OCI-LY3 (cell line): ENCODE measurements around the gene TIMM21.

Experiments
- H2AFZ ChIP-seq: fragments of 200-600, 300-600 bp; shearing (Covaris generic); 2 replicates; pipeline ENCODE4 v1.6.0; 2014; ENCODE audit warnings: antibody characterized with exemption, low read depth, low read length
- H3K27ac ChIP-seq: fragments of 200-600, 300-600 bp; sonication (generic); 2 replicates; pipeline ENCODE4 v1.5.1; 2014; ENCODE audit warnings: mild to moderate bottlenecking, low read length, moderate library complexity, mixed read lengths
- H3K27me3 ChIP-seq: fragments of 200-600, 300-600 bp; sonication (generic); 2 replicates; pipeline ENCODE4 v1.6.1; 2014; ENCODE audit warnings: low read depth, low read length, mixed read lengths
- H3K36me3 ChIP-seq: fragments of 200-600, 300-600 bp; sonication (generic); replicated peaks from 2 replicates; pipeline ENCODE3; 2014; ENCODE audit warnings: low read depth, low read length, mixed read lengths
- H3K4me1 ChIP-seq: fragments of 300-600, 200-600 bp; sonication (generic); 2 replicates; pipeline ENCODE4 v1.6.1; 2014; ENCODE audit warnings: low read length, mixed read lengths
- H3K4me2 ChIP-seq: fragments of 200-600, 300-600 bp; sonication (generic); 2 replicates; pipeline ENCODE4 v1.6.1; 2014; ENCODE audit warnings: low read length, mixed read lengths
- H3K4me3 ChIP-seq: fragments of 300-600, 200-600 bp; sonication (generic); 2 replicates; pipeline ENCODE4 v1.5.1; 2014; ENCODE audit warnings: antibody characterized with exemption, mild to moderate bottlenecking, low read length, moderate library complexity
- H3K79me2 ChIP-seq: fragments of 300-600, 200-600 bp; shearing (Covaris generic); 2 replicates; pipeline ENCODE4 v1.6.1; 2014; ENCODE audit warnings: mild to moderate bottlenecking, low read length, mixed read lengths
- H3K9ac ChIP-seq: fragments of 300-600, 200-600 bp; shearing (Covaris generic); 2 replicates; pipeline ENCODE4 v1.6.0; 2014; ENCODE audit warnings: mild to moderate bottlenecking, low read length, moderate library complexity
- H3K9me3 ChIP-seq: fragments of 200-600, 300-600 bp; shearing (Covaris generic); 2 replicates; pipeline ENCODE4 v1.6.1; 2014; ENCODE audit warnings: low read length, mixed read lengths; ENCODE audit not compliant: insufficient read depth
- H4K20me1 ChIP-seq: fragments of 200-600, 300-600 bp; sonication (generic); 2 replicates; pipeline ENCODE4 v1.6.1; 2016; ENCODE audit warnings: low read length, mixed read lengths; ENCODE audit not compliant: insufficient read depth
- EZH2phosphoT487 ChIP-seq: fragments of 200-600 bp; shearing (Covaris generic); IDR thresholded peaks from 2 replicates; pipeline ENCODE4 v1.6.1; 2018; ENCODE audit warnings: antibody characterized with exemption, mixed run types, low read depth
- TF ChIP-seq, protein P1 (sequence below): fragments of 200-600, 300-600 bp; sonication (generic); IDR thresholded peaks from 2 replicates; pipeline ENCODE4 v1.5.1; 2014; ENCODE audit warnings: antibody characterized with exemption, low read length, low read depth

Gene TIMM21

DNA sequence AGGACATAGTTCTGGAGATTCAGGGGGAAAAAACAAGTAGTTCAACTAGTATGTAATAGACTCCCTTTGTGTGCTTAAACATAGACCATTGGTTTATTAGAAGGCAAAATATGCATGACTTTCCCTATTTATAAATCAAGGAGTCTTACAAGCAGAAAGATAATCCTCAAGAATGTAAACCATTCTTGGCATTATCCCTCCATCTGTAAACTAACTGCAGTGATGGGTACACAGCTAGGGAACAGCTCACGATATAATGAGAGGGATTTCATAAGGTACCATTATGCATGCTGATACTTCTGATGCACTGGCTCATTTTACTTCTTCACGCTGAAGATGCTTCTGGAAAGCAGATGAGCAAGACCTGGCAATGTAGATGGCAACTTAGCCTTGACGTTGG is 1.6 kb upstream of the TIMM21 start:
- Histone ChIP-seq H3K79me2 (peaks cover 34% of the 10 kb centered on the region), H3K27me3 (no peaks in the 10 kb centered on the region), H2AFZ (peak overlapping the region; percentile 86), H3K36me3 (peaks cover 14% of the 10 kb centered on the region), H3K4me1 (peaks cover 14% of the 10 kb centered on the region), H4K20me1 (peaks cover 6% of the 10 kb centered on the region; the same call in 1 of the 2 replicates), H3K4me2 (peak overlapping the region; percentile 76), H3K9ac (peak overlapping the region; percentile 96), H3K27ac (no peak overlapping the region), H3K4me3 (peak overlapping the region; percentile 79), H3K9me3 (no peaks in the 10 kb centered on the region)
- TF ChIP-seq EZH2phosphoT487 = no peak
- TF ChIP-seq, protein P1, sequence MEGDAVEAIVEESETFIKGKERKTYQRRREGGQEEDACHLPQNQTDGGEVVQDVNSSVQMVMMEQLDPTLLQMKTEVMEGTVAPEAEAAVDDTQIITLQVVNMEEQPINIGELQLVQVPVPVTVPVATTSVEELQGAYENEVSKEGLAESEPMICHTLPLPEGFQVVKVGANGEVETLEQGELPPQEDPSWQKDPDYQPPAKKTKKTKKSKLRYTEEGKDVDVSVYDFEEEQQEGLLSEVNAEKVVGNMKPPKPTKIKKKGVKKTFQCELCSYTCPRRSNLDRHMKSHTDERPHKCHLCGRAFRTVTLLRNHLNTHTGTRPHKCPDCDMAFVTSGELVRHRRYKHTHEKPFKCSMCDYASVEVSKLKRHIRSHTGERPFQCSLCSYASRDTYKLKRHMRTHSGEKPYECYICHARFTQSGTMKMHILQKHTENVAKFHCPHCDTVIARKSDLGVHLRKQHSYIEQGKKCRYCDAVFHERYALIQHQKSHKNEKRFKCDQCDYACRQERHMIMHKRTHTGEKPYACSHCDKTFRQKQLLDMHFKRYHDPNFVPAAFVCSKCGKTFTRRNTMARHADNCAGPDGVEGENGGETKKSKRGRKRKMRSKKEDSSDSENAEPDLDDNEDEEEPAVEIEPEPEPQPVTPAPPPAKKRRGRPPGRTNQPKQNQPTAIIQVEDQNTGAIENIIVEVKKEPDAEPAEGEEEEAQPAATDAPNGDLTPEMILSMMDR = no peak

DNA sequence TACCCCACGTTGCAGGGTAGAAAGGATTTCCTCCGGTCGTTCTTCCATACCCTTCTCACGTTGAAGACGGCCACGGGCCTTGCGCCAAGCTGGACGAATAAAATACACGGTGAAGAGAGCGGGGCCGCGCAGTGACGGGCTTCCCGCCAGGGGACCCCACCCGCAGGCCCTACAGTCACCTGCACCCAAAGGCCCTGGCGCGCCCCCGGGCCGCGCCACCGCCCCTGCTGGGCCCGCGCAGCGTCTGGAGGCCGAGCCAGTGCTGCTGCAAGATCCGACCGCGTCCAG is 888 bp upstream of the TIMM21 start:
- peak overlapping the region; percentile 76 for H3K4me2 ChIP-seq
- no peaks in the 10 kb centered on the region for H3K27me3 ChIP-seq
- H3K4me3 ChIP-seq = peak overlapping the region; percentile 79
- peak overlapping the region; percentile 86 for H3K27ac ChIP-seq
- peak overlapping the region; percentile 86 for H2AFZ ChIP-seq
- H4K20me1 ChIP-seq = peaks cover 6% of the 10 kb centered on the region
- H3K79me2 ChIP-seq = peaks cover 41% of the 10 kb centered on the region
- H3K4me1 ChIP-seq = peaks cover 14% of the 10 kb centered on the region
- H3K9ac ChIP-seq = peak overlapping the region; percentile 96
- peaks cover 14% of the 10 kb centered on the region for H3K36me3 ChIP-seq
- H3K9me3 ChIP-seq = no peaks in the 10 kb centered on the region
- TF ChIP-seq, protein P1 = no peak; the same call in 1 of the 2 replicates
- no peak for TF ChIP-seq EZH2phosphoT487

DNA sequence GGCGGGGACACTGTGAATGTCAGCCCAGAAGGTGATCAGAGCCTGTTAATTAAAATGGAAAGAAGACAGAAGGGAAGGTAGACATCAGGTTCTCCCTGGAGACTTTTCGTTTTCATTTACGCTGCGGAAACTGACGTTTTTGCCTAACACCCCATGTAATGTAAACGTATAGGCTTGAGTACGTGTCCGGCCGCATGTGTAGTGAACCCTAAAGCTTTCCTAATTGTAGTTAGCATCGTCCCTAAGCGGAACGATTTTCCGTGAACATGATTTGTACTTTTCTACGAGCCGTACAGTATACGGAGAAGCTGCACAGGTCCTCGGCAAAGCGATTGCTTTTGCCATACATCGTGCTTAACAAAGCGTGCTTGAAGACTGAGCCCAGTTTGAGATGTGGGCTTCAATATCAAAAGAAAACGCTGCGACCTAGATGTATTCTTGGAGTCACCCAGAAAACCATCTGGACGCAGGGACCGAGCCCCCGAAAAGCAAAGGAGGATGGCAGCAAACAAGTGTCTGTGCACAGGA is 284 bp downstream of the TIMM21 start:
- TF ChIP-seq, protein P1 = no peak
- no peak for TF ChIP-seq EZH2phosphoT487
- peaks cover 52% of the 10 kb centered on the region for H3K79me2 ChIP-seq
- peak overlapping the region; percentile 75 for H3K4me2 ChIP-seq
- peak overlapping the region; percentile 68 for H2AFZ ChIP-seq
- peak overlapping the region; percentile 79 for H3K4me3 ChIP-seq
- peak overlapping the region; percentile 83 for H3K9ac ChIP-seq
- peaks cover 11% of the 10 kb centered on the region for H4K20me1 ChIP-seq
- H3K27me3 ChIP-seq = no peaks in the 10 kb centered on the region
- H3K27ac ChIP-seq = peak overlapping the region; percentile 43
- H3K36me3 ChIP-seq = peaks cover 14% of the 10 kb centered on the region
- H3K9me3 ChIP-seq = no peaks in the 10 kb centered on the region
- H3K4me1 ChIP-seq = peaks cover 14% of the 10 kb centered on the region

DNA sequence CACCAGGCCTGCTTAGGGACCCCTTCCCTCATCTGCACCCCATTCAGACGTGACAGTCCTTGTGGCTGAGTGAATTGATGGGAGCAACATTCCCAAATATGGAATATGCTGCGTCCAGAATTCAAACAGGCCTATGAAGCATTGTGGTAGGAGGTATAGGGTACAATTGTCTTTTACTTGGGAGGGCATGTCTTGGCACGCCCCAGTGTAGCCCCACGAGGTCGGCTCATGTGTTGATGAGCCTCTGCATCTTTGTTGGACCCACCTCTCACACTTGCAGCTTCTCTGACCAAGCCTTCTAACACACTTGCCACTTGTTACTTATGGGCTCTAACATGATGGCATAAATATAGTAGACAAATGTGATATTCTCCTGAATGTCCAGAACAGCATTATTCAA is 1.6 kb downstream of the TIMM21 start:
- Histone ChIP-seq H3K4me1 (peaks cover 14% of the 10 kb centered on the region), H3K4me3 (peak overlapping the region; percentile 79), H3K9ac (no peak overlapping the region; the same call in 1 of the 2 replicates), H3K36me3 (peaks cover 19% of the 10 kb centered on the region), H3K27ac (no peak overlapping the region), H3K4me2 (peak overlapping the region; percentile 75), H3K79me2 (peaks cover 65% of the 10 kb centered on the region), H2AFZ (no peak overlapping the region), H4K20me1 (peaks cover 14% of the 10 kb centered on the region), H3K27me3 (no peaks in the 10 kb centered on the region), H3K9me3 (no peaks in the 10 kb centered on the region)
- TF ChIP-seq, protein P1 = no peak
- TF ChIP-seq EZH2phosphoT487 = no peak
